GM19043 (cell line): ENCODE data around the gene NEO1.

Experiments used
- ATAC-seq: cut with Tn5 transposase; IDR thresholded peaks from one replicate; pipeline ENCODE4 v1.9.1; 2021; ENCODE audit warnings: low read depth; ENCODE audit not compliant: unreplicated experiment

The NEO1 gene

DNA sequence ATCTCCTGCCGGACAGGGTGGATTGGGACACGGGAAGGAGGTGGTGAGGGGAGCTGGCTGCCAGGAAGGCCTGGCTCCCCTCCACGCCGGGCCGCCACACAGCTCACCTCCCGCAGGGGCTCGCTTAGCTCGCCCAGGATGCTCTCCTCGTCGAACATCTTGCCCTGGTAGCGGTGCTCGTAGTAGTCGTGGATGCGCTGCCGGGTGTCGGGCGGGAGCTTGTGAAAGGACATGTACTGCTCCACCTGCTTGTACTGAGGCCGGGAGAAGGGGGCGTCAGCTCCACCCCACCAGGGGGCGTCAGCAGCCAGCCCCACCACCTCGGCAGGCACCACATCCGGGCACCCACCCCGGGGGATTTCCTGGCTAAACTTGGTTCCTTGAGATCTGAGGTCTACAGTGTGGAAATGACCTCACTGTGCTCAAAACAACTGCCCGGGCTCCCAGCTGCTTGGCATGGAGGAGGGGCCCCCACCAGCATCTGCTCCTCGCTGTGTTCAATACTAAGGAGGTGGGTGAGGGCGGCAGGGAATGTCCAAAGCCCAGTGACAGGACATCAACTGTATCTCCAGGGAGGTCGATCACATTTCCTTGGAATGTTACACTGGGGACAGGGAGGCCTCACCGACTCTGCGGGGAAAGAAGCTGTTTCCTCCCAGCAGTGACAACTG lies 273.1 kb downstream of the NEO1 start:
- ATAC-seq = no peak

GRCh38 chr15:73326157-73326556 lies 273.9 kb downstream of the NEO1 start:
- ATAC-seq = no peak

DNA sequence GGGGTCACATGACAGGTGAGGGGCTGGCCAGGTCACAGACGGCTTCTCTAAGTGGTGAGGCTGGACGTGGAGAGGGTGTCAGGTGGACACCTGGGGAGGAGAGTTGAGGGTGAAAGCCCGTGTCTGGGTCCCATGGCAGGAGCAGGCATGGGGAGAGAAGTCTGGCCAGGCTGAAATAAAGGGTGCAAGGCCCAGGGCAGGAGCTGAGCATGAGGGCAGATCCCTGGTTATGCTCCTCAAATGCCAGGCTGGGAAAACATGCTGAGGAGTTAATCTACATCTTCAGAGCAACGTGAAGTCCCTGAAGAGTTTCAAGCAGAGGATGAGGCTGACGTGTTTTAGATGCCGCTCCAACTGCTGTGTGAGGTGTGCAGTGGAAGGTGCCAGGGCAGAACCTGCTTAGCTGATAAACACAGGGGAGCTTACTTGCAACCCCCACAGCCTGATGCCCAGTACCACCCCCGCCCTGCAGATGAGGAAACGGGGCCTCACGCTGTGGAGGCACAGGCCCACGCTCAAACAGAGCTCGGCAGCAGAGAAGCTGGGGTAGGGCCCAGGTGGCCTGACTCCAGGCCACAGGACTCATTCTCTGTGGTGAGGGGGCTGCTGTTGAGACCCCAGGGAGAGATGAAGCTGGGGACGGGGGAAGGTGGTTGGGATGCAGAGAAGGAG lies 276.0 kb downstream of the NEO1 start:
- ATAC-seq = no peak

- ATAC-seq = no peak
Observed at GRCh38 chr15:73328981-73329380, 276.7 kb downstream of the NEO1 start.

DNA sequence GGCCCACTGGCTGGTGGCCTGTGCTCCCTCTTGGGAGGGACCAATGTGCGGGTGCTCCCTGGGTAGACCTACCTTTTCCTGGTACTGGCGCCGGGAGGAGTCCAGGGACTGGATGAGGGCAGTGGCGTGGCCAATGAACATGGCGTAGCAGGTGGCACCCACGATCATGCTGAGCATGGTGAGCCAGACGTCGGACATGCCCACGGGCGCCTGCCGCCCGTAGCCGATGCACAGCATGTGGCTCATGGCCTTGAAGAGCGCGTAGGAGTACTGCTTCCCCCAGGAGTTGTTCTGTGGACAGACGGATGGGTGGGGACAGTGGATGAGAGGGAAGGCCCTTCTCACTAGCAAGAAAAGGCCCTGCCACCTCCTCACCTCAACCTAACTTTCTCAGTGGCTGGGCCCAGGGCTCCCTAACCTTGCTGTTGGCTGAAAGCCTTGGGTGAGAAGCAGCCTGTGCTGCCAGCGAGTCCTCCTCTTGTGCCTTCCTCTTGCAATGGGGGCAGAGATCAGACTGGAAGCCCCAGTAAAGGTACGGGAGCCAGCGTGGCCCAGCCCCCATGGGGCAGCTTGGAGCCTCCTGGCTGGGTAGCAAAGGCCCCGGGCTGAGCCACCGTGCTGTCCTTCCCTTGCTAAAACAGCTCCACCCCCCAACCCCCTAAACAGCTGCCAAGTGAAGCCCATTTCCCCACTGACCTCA lies 277.4 kb downstream of the NEO1 start:
- ATAC-seq = no peak

GRCh38 chr15:73330206-73331051 lies 278.2 kb downstream of the NEO1 start:
- ATAC-seq = no peak

DNA sequence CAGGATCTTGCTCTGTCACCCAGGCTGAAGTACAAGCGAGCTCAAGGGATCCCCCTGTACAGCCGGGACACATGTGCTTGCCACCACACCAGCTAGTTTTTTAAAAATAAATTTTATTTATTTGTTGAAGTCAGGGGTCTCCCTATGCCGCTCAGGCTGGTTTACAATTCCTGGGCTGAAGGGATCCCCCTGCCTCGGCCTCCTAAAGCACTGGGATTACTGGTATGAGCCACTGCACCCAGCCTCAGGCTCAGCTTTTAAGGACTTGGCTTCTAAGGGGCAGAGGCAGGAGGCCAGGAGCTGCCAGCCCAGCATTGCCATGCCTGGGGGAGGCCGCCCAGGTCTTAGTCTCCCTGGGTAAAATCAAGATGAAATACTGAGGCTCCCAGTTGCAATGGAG lies 279.2 kb downstream of the NEO1 start:
- ATAC-seq = no peak

DNA sequence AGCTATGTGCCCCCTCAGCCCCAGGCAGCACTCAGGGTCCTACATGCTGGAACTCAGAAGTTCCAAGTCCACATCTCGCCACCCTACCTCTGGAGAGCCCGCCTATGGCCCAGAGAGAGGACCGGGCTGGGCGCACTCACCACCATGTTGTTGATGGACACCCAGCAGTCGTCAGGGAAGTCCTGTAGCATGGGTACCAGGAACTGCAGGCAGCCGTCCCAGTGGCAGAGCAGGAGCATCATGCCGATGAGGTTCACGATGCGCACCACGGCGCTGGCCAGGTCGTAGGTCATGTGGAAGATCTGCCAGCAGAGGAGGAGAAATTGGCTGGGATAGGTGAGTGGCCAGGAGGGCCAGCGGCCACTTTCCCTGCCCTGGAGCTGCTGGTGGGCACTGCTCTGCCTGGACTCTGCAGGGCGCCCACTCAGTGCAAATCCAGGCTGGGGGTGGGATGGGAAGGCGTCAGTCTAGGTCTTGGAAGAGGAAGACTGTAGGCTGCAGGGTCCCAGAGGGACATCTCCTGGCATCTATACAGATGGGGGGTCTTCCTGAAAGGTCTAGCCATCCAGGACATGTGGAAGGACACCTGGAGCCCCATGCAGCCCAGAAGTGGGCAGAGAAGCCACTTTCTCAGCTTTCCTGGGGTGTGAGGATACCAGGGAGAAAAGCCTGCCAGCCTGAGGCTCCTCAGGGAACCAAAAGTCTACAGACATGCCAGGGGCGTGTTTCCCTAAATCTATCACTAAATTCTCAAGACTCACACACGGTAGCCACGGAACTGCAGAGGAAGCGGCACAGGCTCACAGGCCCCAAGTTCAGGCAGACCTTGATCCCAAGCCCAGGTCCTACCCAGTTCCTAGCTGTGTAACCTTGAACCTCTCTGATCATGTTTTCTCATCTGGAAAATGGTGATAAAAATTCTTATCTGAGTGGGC lies 280.0 kb downstream of the NEO1 start:
- no peak for ATAC-seq

DNA sequence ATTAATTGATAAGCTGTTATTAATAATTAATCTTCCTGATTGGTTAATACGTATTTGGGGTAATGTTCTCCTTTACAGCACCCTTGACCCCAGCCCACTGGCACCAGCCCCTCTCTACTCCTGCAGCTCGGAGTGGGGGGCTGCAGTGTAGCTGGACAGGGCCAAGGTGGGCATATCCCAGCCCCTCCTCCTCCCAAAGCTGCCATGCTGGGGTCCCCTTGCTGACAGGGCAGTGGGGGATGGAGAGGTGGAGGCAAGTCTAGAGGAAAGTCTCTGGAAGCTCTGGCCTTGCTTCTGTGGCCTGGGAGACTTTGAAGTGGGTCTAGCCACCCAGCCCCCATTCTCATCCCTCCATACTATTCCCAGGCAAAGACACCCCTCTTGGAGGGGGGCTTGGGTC lies 280.7 kb downstream of the NEO1 start:
- ATAC-seq = no peak

GRCh38 chr15:73334086-73334485 lies 281.8 kb downstream of the NEO1 start:
- no peak for ATAC-seq

GRCh38 chr15:73335026-73335425 lies 282.8 kb downstream of the NEO1 start:
- ATAC-seq = no peak

DNA sequence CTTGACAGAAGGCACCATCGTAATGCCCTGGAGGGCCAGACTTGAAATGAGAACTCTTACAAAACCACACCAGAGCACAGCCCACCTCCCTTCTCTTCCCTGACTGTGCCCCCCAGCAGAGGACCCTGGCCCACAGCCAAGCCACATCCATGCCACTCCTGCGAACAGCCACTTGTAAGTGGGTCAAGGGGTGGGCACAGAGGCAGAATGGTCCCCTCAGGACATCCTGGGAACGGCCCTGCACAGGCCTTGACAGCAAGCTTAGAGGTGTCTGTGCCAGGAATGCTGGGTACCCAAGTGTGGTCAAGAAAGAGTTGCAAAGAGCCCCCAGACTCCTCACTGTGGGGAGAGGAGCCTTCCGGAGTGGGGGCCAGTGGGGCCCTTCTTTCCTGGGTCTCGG lies 283.2 kb downstream of the NEO1 start:
- no peak for ATAC-seq

DNA sequence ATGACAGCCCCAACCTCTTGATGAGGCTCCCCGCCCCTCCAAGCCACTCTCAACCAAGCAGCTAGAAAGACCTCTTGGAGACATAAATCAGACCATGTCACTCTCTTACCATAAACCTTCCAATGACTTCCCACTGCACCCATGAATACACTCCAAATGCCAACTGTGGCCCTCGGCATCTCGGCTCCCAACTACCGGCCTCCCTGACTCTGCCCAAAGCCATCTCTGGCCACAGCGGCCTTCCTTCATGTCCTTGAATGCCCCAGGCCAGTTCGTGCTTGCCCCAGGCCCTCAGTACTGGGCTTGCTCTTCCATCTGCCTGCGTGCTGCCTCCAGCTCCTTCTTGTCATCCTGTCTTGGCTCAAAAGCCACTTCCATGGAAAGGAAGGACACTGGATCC lies 284.5 kb downstream of the NEO1 start:
- ATAC-seq = no peak

- ATAC-seq = no peak
Observed at GRCh38 chr15:73337187-73337586, 284.9 kb downstream of the NEO1 start.

GRCh38 chr15:73338058-73338457 lies 285.8 kb downstream of the NEO1 start:
- no peak for ATAC-seq

GRCh38 chr15:73338606-73339374 lies 286.5 kb downstream of the NEO1 start:
- no peak for ATAC-seq

- no peak for ATAC-seq
Observed at GRCh38 chr15:73340502-73341192, 288.4 kb downstream of the NEO1 start.

DNA sequence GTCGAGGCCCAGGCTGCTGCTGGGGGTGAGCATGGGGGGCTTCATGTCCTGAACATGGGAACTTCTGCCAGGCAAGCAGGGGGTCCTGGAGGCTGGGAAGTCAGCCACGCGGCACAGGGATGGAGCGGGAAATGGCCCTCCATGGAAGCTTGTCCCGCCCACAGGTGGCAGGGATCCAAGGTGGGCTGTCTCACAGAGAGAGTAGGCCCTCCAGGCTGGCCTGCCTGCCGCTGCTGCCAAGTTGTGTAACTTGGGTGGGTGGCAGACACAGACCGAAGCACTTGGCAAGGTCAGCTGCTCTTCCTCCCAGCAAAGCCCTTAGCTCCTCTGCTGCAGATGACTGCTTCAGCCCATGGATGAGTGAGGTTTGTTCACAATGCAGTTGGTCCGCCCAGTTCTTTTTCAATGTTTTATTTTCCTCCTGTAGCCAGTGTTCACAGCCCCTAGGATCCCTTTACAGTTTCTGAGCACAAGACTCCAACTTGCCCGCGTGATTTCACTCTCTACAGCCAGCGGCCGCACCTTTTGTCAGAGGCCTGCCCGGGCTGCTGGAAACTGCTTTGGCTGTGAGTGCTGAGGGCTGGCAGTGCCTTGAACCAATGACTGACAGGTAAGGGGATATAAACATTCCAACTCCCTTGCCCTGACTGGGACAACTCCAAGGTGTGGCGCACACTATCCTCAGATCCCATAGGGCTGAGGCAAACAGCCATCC lies 289.8 kb downstream of the NEO1 start:
- ATAC-seq = no peak
